Measurements from ENCODE around the gene ZNF705A.
"Not testable (repeated sequence)": the region's sequence is repeated elsewhere in the genome, so short reads cannot be mapped to it uniquely, and the experiment has no call there.

Gene ZNF705A

GRCh38 chr12:8184206-8184605 is 27.4 kb downstream of the ZNF705A start:
- DNase-seq (ENCODE audit: low read depth): not testable (repeated sequence)

- DNase-seq (ENCODE audit: low read depth): not testable (repeated sequence)
These were observed 31.3 kb downstream of the ZNF705A start for GRCh38 chr12:8188088-8188487.

- DNase-seq (ENCODE audit: low read depth): not testable (repeated sequence)
These were observed 41.0 kb downstream of the ZNF705A start for GRCh38 chr12:8197685-8198308.

- not testable (repeated sequence) for DNase-seq (ENCODE audit: low read depth)
These were observed 62.0 kb downstream of the ZNF705A start for GRCh38 chr12:8218711-8219382.

GRCh38 chr12:8221375-8221774 is 64.6 kb downstream of the ZNF705A start:
- DNase-seq (ENCODE audit: low read depth): not testable (repeated sequence)

DNA sequence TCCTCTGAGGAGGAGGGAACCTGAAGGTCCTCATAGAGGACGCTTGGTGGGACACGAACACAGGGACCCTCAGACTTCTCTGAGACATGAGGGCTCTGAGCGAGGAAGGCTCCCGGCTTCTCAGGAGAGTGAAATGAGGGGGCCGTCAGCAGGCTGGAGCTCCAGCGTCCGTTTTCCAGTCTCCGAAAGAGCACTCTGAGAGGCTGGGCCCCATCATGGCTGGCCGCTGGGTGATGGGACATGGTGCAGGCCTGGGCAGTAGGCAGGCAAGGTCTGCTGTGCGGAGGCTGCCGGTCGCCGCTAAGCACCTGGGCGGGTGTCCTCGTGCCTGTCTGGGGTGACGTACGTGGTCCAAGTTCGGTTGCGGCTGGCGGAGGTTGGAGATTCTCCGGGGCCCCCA is 65.0 kb downstream of the ZNF705A start:
- not testable (repeated sequence) for DNase-seq (ENCODE audit: low read depth)

DNA sequence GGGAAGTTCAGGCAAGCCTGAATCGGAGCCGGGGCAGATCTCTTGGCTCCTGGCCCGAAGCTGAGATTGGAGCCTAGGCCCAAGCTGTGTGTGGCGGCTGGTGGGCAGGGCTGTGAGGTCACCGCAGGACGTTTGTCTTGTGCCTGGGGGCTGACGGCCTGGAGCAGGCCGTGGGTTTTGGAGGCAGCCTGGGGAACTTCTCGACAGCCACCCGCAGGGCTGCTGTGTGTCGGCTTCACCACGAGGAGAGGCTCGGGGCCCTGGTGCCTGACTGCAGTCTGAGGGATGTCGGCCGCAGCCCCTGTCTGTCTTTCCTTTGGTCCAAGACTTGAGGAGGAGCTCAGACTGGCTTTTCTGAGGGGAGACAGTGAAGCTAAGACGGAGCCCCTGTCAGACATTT is 65.5 kb downstream of the ZNF705A start:
- not testable (repeated sequence) for DNase-seq (ENCODE audit: low read depth)

DNA sequence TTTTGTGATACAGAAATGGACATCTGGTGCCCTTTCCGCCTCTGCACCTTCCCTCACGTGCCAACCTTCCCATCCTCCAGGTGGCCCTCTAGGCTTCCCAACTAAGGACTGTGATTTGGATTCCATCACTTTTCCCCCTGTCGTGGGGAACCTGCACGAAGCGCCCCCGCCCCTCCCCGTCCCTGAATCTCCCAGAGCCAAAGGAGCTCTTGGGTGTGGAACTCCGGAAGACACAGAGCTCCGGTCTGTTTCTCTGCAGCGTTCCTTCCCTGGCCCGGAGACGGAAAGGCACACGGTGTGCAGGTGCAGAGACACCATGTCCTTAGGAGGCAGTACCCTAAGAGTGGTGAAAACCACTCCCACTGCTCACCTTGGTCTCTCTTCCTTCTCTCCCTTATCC is 66.8 kb downstream of the ZNF705A start:
- not testable (repeated sequence) for DNase-seq (ENCODE audit: low read depth)

DNA sequence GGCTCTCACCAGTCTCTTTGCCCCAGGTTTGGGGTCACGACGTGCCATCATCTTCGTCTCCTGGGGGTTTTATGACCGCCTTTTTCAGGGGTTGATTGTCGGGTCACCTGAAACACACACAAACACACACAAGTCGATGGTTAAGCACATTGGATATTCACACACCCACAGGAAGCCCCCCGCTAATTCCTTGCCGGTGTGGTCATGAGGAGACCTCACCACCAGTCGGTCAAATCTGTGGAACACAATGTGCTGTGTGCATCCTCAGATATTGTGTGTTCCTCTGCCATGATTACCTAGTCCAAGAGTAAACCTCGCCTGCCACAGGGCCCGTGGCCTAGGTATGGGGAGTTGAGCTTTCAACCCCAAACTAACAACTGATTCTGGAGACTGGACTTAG is 68.0 kb downstream of the ZNF705A start:
- not testable (repeated sequence) for DNase-seq (ENCODE audit: low read depth)

- no peak for DNase-seq (ENCODE audit: low read depth)
These were observed 69.5 kb downstream of the ZNF705A start for GRCh38 chr12:8226355-8226754.

- DNase-seq (ENCODE audit: low read depth): not testable (repeated sequence)
These were observed 70.3 kb downstream of the ZNF705A start, which contains the start of gene FAM90A1 for GRCh38 chr12:8226992-8227731. Gene FAM90A1 (minus strand): TSS chr12:8227618. CDS start chr12:8224832, 2,786 bp downstream.

GRCh38 chr12:8227732-8228077 is 70.9 kb downstream of the ZNF705A start:
- DNase-seq (ENCODE audit: low read depth): not testable (repeated sequence)

DNA sequence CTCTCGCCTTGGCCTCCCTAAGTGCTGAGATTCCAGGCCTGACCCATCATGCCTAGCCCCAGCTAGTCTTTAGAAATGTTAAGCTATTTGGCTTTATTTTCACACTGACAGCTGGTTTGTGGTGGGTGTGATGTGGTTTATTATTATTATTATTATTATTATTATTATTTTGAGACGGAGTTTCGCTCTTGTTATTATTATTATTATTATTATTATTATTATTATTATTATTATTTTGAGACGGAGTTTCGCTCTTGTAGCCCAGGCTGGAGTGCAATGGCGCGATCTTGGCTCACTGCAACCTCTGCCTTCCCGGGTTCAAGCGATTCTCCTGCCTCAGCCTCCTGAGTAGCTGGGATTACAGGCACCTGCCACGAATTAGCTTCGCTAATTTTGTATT is 71.8 kb downstream of the ZNF705A start:
- DNase-seq (ENCODE audit: low read depth): not testable (repeated sequence)

DNA sequence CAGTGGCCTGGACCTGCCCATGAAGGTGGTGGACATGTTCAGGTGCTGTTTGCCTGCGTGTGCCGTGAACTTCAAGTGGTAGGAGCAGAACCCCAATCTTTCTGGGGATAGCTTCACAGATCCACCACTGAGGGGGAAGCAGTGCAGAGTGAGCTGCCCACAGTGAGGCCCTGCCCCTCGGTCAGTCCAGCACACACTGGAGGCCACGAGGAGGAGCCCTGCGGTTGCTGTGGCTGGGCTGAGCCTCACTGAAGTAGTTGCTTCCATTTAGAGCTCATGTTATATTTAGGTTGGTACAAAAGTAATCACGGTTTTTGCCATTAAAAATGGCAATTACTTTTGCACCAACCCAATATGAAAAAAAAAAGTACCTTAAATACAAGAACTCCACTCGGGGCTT is 72.7 kb downstream of the ZNF705A start:
- DNase-seq (ENCODE audit: low read depth): not testable (repeated sequence)

All from CMK (cell line).